Measurements from ENCODE around the gene VPS8.

Gene VPS8

GRCh38 chr3:184772667-184773272 lies 39.2 kb upstream of the VPS8 start:
- ChIA-PET POLR2A (no interaction called here), CTCF (no interaction called here)
- no peak for DNase-seq (ENCODE audit: extremely low spot score)
- TF ChIP-seq ZNF384 (IDR thresholded peaks at IDR 0.05) (no peak), CTBP1 (IDR thresholded peaks at IDR 0.05; ENCODE audit: borderline replicate concordance) (no peak), FOXM1 (IDR thresholded peaks at IDR 0.05; ENCODE audit: borderline replicate concordance) (no peak), SP1 (IDR thresholded peaks at IDR 0.05) (no peak), HDGF (IDR thresholded peaks at IDR 0.05; ENCODE audit: borderline replicate concordance) (no peak), TARDBP (IDR thresholded peaks at IDR 0.05) (no peak), FOXK2 (IDR thresholded peaks at IDR 0.05) (no peak), SUZ12 (IDR thresholded peaks at IDR 0.05) (no peak)
- TF ChIP-seq, protein P1, sequence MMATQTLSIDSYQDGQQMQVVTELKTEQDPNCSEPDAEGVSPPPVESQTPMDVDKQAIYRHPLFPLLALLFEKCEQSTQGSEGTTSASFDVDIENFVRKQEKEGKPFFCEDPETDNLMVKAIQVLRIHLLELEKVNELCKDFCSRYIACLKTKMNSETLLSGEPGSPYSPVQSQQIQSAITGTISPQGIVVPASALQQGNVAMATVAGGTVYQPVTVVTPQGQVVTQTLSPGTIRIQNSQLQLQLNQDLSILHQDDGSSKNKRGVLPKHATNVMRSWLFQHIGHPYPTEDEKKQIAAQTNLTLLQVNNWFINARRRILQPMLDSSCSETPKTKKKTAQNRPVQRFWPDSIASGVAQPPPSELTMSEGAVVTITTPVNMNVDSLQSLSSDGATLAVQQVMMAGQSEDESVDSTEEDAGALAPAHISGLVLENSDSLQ (IDR thresholded peaks at IDR 0.05): no peak

- DNase-seq (ENCODE audit: extremely low spot score): no peak
- CTCF ChIA-PET: interaction anchor here (1.2 kb wide), 1 partner anchor 212 kb away, joined by 4 read pairs; the partner anchor contains the start of gene EPHB3
- TF ChIP-seq FOXM1 (IDR thresholded peaks at IDR 0.05; ENCODE audit: borderline replicate concordance) (no peak), NFRKB (IDR thresholded peaks at IDR 0.05) (no peak), CTBP1 (IDR thresholded peaks at IDR 0.05; ENCODE audit: borderline replicate concordance) (no peak), BHLHE40 (IDR thresholded peaks at IDR 0.05; ENCODE audit: borderline replicate concordance) (no peak), SUZ12 (IDR thresholded peaks at IDR 0.05) (no peak), FOXA1 (IDR thresholded peaks at IDR 0.05) (no peak), FOXK2 (IDR thresholded peaks at IDR 0.05) (no peak), ARNT (IDR thresholded peaks at IDR 0.05) (no peak), ZNF384 (IDR thresholded peaks at IDR 0.05) (no peak), L3MBTL2 (conservative IDR thresholded peaks at IDR 0.05) (no peak), TARDBP (IDR thresholded peaks at IDR 0.05) (no peak), LEF1 (IDR thresholded peaks at IDR 0.05; ENCODE audit: borderline replicate concordance) (no peak), ELF4 (IDR thresholded peaks at IDR 0.05) (no peak), SP1 (IDR thresholded peaks at IDR 0.05) (no peak), HDGF (IDR thresholded peaks at IDR 0.05; ENCODE audit: borderline replicate concordance) (no peak)
- TF ChIP-seq, protein P1 (IDR thresholded peaks at IDR 0.05): no peak
- POLR2A ChIA-PET: no interaction called here
These were observed 38.4 kb upstream of the VPS8 start for GRCh38 chr3:184773283-184774186.

GRCh38 chr3:184776916-184777315 lies 35.0 kb upstream of the VPS8 start:
- TF ChIP-seq SP1 (IDR thresholded peaks at IDR 0.05): no peak
- no peak for TF ChIP-seq LEF1 (IDR thresholded peaks at IDR 0.05; ENCODE audit: borderline replicate concordance)
- TF ChIP-seq, protein P1 (IDR thresholded peaks at IDR 0.05): no peak
- TF ChIP-seq FOXK2 (IDR thresholded peaks at IDR 0.05): no peak
- no peak for TF ChIP-seq ARNT (IDR thresholded peaks at IDR 0.05)
- TF ChIP-seq NFRKB (IDR thresholded peaks at IDR 0.05): no peak
- no peak for TF ChIP-seq HDGF (IDR thresholded peaks at IDR 0.05; ENCODE audit: borderline replicate concordance)
- TF ChIP-seq FOXA1 (IDR thresholded peaks at IDR 0.05): no peak
- no peak for TF ChIP-seq FOXM1 (IDR thresholded peaks at IDR 0.05; ENCODE audit: borderline replicate concordance)
- TF ChIP-seq BHLHE40 (IDR thresholded peaks at IDR 0.05; ENCODE audit: borderline replicate concordance): no peak
- TF ChIP-seq TARDBP (IDR thresholded peaks at IDR 0.05): no peak
- no peak for TF ChIP-seq SUZ12 (IDR thresholded peaks at IDR 0.05)
- TF ChIP-seq CTBP1 (IDR thresholded peaks at IDR 0.05; ENCODE audit: borderline replicate concordance): no peak
- no peak for TF ChIP-seq L3MBTL2 (conservative IDR thresholded peaks at IDR 0.05)
- TF ChIP-seq ZNF384 (IDR thresholded peaks at IDR 0.05): no peak
- TF ChIP-seq ELF4 (IDR thresholded peaks at IDR 0.05): no peak
- ChIA-PET CTCF (interaction anchor here (0.6 kb wide), 1 partner anchor 522 kb away, joined by 3 read pairs; no protein-coding TSS in a partner anchor), POLR2A (no interaction called here)
- DNase-seq (ENCODE audit: extremely low spot score): no peak

DNA sequence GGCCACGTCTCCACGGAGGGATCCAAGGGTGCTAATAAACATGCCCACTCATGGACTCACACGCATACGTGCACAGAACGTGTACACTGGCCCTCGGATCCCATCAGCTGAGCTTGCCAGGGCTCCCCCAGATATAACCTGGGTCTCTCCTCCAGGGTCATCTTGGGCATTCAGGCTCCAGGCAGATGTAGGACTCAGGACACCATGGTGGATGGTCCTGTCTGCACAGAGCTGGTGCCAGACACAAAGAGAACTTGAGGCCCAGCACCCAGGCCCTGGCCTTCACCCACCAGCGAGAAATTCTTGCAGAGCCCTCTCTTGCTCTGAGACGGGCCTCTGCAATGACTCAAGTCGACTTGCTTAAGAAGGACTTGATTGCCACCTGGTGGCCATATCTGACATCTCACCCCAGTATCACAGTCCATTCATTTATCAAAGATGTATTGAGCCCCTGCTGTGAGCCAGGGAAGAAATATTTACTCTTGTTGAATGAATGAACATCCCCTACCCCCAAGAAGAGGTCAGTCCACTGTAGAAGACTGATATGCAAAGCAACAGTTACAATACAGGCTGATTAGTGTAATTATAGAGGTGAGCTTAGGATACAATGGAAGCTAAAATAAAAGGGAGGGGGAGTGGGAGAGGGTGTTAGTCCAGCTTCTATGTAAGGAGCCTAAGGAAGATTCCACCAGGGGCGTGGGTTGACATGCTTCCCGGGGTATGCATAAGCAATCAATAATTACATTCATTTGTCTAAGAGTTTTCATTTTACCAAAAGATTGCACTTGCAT lies 34.2 kb upstream of the VPS8 start:
- POLR2A ChIA-PET: interaction anchor here (2.3 kb wide), 1 partner anchor 217 kb away, joined by 12 read pairs; the partner anchor contains the start of gene EPHB3
- CTCF ChIA-PET: interaction anchor here (0.6 to 1.0 kb wide), 4 partner anchors 29 to 212 kb away, joined by 3 read pairs; no protein-coding TSS in a partner anchor
- TF ChIP-seq NFRKB (IDR thresholded peaks at IDR 0.05): no peak
- TF ChIP-seq, protein P1 (IDR thresholded peaks at IDR 0.05): 0 out of 2 replicates have a peak, but pooled peaks have one; percentile 12
- DNase-seq (ENCODE audit: extremely low spot score): peak; percentile 71

Data from HEK293T (cell line).